AML-193 (cell line): ENCODE measurements around the gene NELL2.
"Not testable (repeated sequence)": the region's sequence is repeated elsewhere in the genome, so short reads cannot be mapped to it uniquely, and the experiment has no call there.

Experiments
- DNase-seq, 2 experiments: peaks; one replicate each; lab custom pipeline; 2025; lab: John Stamatoyannopoulos, UW

NELL2 gene

GRCh38 chr12:44779766-44780165, 96.3 kb downstream of the NELL2 start:
- no peak for DNase-seq

GRCh38 chr12:44778863-44779262, 97.3 kb downstream of the NELL2 start:
- DNase-seq, result no peak

- DNase-seq, result no peak
Observed at GRCh38 chr12:44777044-44777443, 99.1 kb downstream of the NELL2 start.

- no peak for DNase-seq
Observed at GRCh38 chr12:44775901-44776300, 100.2 kb downstream of the NELL2 start.

- no peak for DNase-seq
Observed at GRCh38 chr12:44774815-44775411, 101.2 kb downstream of the NELL2 start.

- DNase-seq, result no peak
Observed at GRCh38 chr12:44771485-44772021, 104.6 kb downstream of the NELL2 start.

- DNase-seq, result no peak
Observed at GRCh38 chr12:44765796-44766195, 110.3 kb downstream of the NELL2 start.

GRCh38 chr12:44763021-44763420, 113.1 kb downstream of the NELL2 start:
- no peak for DNase-seq

- DNase-seq, result no peak
Observed at GRCh38 chr12:44759289-44759688, 116.8 kb downstream of the NELL2 start.

- DNase-seq, result no peak
Observed at GRCh38 chr12:44750468-44750867, 125.6 kb downstream of the NELL2 start.

GRCh38 chr12:44749566-44749965, 126.5 kb downstream of the NELL2 start:
- DNase-seq, result no peak

- DNase-seq, result no peak
Observed at GRCh38 chr12:44748950-44749468, 127.1 kb downstream of the NELL2 start.

GRCh38 chr12:44741292-44741980, 134.7 kb downstream of the NELL2 start:
- DNase-seq, result not testable (repeated sequence)

GRCh38 chr12:44738051-44738450, 138.1 kb downstream of the NELL2 start:
- no peak for DNase-seq

GRCh38 chr12:44728566-44728965, 147.5 kb downstream of the NELL2 start:
- DNase-seq, result no peak

GRCh38 chr12:44720265-44720664, 155.8 kb downstream of the NELL2 start:
- no peak for DNase-seq

GRCh38 chr12:44717612-44718011, 158.5 kb downstream of the NELL2 start:
- no peak for DNase-seq

GRCh38 chr12:44716711-44717110, 159.4 kb downstream of the NELL2 start:
- no peak for DNase-seq

GRCh38 chr12:44711736-44712135, 164.4 kb downstream of the NELL2 start:
- no peak for DNase-seq

GRCh38 chr12:44709166-44709565, 166.9 kb downstream of the NELL2 start:
- DNase-seq, result no peak

- DNase-seq, result no peak
Observed at GRCh38 chr12:44708218-44708617, 167.9 kb downstream of the NELL2 start.

GRCh38 chr12:44703182-44703910, 172.8 kb downstream of the NELL2 start:
- DNase-seq, result no peak

- DNase-seq, result no peak
Observed at GRCh38 chr12:44697511-44697910, 178.6 kb downstream of the NELL2 start.
